ENCODE results near the gene PNLIPRP3. TPM values are rescaled to one million over a fixed set of nuclear protein-coding genes. Genes with fewer than 3 reads are reported as not detected.

PNLIPRP3 gene
- polyA plus RNA-seq, 1 of the 3 experiments (the other 2 are of a cell fraction), result not detected

DNA sequence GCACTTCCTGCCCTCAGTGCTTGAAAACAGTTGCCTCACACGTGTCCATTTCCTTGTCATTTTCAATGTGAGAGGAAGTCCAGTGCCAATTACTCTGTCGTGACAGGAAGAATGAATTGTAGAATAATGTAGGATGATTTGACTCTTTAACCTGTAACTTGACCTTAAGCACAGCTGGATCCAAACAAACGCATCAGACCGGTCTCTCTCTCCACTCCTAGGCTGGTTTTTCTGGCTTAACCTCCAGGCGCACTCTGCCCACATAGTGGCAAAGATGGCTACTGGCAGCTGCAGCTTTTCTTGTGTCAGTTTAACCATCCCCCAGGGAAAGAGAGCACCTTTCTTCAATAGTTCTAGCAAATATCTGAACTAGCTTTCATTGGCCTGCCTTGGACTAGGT lies 29.4 kb upstream of the PNLIPRP3 start:
- no peaks in the 10 kb centered on the region for H3K9me2 ChIP-seq
- TF ChIP-seq, protein P1, sequence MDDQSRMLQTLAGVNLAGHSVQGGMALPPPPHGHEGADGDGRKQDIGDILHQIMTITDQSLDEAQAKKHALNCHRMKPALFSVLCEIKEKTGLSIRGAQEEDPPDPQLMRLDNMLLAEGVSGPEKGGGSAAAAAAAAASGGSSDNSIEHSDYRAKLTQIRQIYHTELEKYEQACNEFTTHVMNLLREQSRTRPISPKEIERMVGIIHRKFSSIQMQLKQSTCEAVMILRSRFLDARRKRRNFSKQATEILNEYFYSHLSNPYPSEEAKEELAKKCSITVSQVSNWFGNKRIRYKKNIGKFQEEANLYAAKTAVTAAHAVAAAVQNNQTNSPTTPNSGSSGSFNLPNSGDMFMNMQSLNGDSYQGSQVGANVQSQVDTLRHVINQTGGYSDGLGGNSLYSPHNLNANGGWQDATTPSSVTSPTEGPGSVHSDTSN (IDR thresholded peaks at IDR 0.05), result no peak
- no peak overlapping the region for H3K4me3 ChIP-seq (ENCODE audit: low read depth in 2 of 2, low read length in 1 of 2)
- no peaks in the 10 kb centered on the region for H3K79me2 ChIP-seq (ENCODE audit: insufficient read depth)
- H3K36me3 ChIP-seq (replicated peaks in 1 of 2; ENCODE audit: control insufficient read depth in 1 of 2, insufficient read depth in 2 of 2, low read length in 1 of 2), result no peaks in the 10 kb centered on the region
- H3K27me3 ChIP-seq (ENCODE audit: insufficient read depth), result no peaks in the 10 kb centered on the region
- H3K27ac ChIP-seq (ENCODE audit: low read depth in 2 of 2, low read length in 1 of 2), result no peak overlapping the region
- WGBS (ENCODE audit: low lambda C conversion rate), result 63% methylated on average over 5 of the region's 5 CpGs
- DNase-seq, result no peak
- CTCF ChIA-PET, result interaction anchor here (0.7 to 1.1 kb wide), 3 partner anchors 12 to 92 kb away, joined by 3 read pairs; no protein-coding TSS in a partner anchor
- POLR2A ChIA-PET, result no interaction called here
- no peaks in the 10 kb centered on the region for H4K20me1 ChIP-seq (ENCODE audit: insufficient read depth)
- H2AFZ ChIP-seq (ENCODE audit: low read depth), result no peak overlapping the region
- no peaks in the 10 kb centered on the region for H3K9me3 ChIP-seq
- no peaks in the 10 kb centered on the region for H3K4me1 ChIP-seq (ENCODE audit: control insufficient read depth in 1 of 2, insufficient read depth in 2 of 2, low read depth in 1 of 2, low read length in 1 of 2)
- no peak overlapping the region for H3K9ac ChIP-seq
- H3K4me2 ChIP-seq, result no peak overlapping the region
- no peaks in the 10 kb centered on the region for H3F3A ChIP-seq (replicated peaks; ENCODE audit: insufficient read depth)

DNA sequence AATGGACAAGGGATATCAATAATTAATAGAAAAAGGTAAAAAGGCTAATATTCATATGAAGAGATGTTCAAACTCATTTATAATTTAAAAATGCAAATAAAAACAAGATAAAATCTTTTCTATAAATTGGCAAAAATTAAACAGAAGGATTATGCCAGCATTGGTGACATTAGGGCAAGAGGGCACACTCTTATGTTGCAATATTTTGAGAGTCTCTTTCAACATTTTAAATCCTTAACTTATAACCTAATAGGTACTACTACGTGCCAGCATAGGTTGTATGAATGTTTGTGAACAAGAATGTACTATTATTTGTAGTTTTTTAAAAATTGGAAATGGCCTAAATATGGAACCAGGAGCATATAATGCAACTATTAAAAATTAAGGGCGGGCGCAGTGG lies 24.8 kb upstream of the PNLIPRP3 start:
- POLR2A ChIA-PET, result no interaction called here
- 52% methylated on average over 3 of the region's 3 CpGs for WGBS (ENCODE audit: low lambda C conversion rate)
- CTCF ChIA-PET, result no interaction called here

More for the DNA sequence above, 24.8 kb upstream of the PNLIPRP3 start:
- Histone ChIP-seq H3K9me2 (no peaks in the 10 kb centered on the region), H3K9ac (no peak overlapping the region), H3K9me3 (no peaks in the 10 kb centered on the region), H2AFZ (ENCODE audit: low read depth) (no peak overlapping the region), H4K20me1 (ENCODE audit: insufficient read depth) (no peaks in the 10 kb centered on the region), H3K27me3 (ENCODE audit: insufficient read depth) (no peaks in the 10 kb centered on the region), H3K79me2 (ENCODE audit: insufficient read depth) (no peaks in the 10 kb centered on the region), H3K4me1 (ENCODE audit: control insufficient read depth in 1 of 2, insufficient read depth in 2 of 2, low read depth in 1 of 2, low read length in 1 of 2) (no peaks in the 10 kb centered on the region), H3K4me2 (no peak overlapping the region), H3K36me3 (replicated peaks in 1 of 2; ENCODE audit: control insufficient read depth in 1 of 2, insufficient read depth in 2 of 2, low read length in 1 of 2) (no peaks in the 10 kb centered on the region), H3K4me3 (ENCODE audit: low read depth in 2 of 2, low read length in 1 of 2) (no peak overlapping the region), H3K27ac (ENCODE audit: low read depth in 2 of 2, low read length in 1 of 2) (no peak overlapping the region), H3F3A (replicated peaks; ENCODE audit: insufficient read depth) (no peaks in the 10 kb centered on the region)
- TF ChIP-seq RXRA (IDR thresholded peaks at IDR 0.05; ENCODE audit: borderline replicate concordance, low read depth) (no peak), FOXJ3 (CRISPR knock-in tag; IDR thresholded peaks at IDR 0.05) (no peak), JUND (IDR thresholded peaks at IDR 0.05) (no peak), TAF1 (IDR thresholded peaks at IDR 0.05; ENCODE audit: borderline replicate concordance, low read depth, low read length) (no peak), NRF1 (IDR thresholded peaks at IDR 0.05; ENCODE audit: low read depth, low read length) (no peak), CHD2 (IDR thresholded peaks at IDR 0.05; ENCODE audit: low read length, partially characterized antibody) (no peak)
- TF ChIP-seq, protein P2, sequence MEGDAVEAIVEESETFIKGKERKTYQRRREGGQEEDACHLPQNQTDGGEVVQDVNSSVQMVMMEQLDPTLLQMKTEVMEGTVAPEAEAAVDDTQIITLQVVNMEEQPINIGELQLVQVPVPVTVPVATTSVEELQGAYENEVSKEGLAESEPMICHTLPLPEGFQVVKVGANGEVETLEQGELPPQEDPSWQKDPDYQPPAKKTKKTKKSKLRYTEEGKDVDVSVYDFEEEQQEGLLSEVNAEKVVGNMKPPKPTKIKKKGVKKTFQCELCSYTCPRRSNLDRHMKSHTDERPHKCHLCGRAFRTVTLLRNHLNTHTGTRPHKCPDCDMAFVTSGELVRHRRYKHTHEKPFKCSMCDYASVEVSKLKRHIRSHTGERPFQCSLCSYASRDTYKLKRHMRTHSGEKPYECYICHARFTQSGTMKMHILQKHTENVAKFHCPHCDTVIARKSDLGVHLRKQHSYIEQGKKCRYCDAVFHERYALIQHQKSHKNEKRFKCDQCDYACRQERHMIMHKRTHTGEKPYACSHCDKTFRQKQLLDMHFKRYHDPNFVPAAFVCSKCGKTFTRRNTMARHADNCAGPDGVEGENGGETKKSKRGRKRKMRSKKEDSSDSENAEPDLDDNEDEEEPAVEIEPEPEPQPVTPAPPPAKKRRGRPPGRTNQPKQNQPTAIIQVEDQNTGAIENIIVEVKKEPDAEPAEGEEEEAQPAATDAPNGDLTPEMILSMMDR (IDR thresholded peaks at IDR 0.05), result no peak
- TF ChIP-seq, protein P3, sequence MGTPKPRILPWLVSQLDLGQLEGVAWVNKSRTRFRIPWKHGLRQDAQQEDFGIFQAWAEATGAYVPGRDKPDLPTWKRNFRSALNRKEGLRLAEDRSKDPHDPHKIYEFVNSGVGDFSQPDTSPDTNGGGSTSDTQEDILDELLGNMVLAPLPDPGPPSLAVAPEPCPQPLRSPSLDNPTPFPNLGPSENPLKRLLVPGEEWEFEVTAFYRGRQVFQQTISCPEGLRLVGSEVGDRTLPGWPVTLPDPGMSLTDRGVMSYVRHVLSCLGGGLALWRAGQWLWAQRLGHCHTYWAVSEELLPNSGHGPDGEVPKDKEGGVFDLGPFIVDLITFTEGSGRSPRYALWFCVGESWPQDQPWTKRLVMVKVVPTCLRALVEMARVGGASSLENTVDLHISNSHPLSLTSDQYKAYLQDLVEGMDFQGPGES (IDR thresholded peaks at IDR 0.05; ENCODE audit: low read depth, low read length), result no peak
- TF ChIP-seq, protein P1 (IDR thresholded peaks at IDR 0.05), result no peak
- TF ChIP-seq, protein P4, sequence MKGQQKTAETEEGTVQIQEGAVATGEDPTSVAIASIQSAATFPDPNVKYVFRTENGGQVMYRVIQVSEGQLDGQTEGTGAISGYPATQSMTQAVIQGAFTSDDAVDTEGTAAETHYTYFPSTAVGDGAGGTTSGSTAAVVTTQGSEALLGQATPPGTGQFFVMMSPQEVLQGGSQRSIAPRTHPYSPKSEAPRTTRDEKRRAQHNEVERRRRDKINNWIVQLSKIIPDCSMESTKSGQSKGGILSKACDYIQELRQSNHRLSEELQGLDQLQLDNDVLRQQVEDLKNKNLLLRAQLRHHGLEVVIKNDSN (IDR thresholded peaks at IDR 0.05; ENCODE audit: borderline replicate concordance, low read depth), result no peak
- TF ChIP-seq, protein P5, sequence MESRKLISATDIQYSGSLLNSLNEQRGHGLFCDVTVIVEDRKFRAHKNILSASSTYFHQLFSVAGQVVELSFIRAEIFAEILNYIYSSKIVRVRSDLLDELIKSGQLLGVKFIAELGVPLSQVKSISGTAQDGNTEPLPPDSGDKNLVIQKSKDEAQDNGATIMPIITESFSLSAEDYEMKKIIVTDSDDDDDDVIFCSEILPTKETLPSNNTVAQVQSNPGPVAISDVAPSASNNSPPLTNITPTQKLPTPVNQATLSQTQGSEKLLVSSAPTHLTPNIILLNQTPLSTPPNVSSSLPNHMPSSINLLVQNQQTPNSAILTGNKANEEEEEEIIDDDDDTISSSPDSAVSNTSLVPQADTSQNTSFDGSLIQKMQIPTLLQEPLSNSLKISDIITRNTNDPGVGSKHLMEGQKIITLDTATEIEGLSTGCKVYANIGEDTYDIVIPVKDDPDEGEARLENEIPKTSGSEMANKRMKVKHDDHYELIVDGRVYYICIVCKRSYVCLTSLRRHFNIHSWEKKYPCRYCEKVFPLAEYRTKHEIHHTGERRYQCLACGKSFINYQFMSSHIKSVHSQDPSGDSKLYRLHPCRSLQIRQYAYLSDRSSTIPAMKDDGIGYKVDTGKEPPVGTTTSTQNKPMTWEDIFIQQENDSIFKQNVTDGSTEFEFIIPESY (IDR thresholded peaks at IDR 0.05; ENCODE audit: borderline replicate concordance, low read depth), result no peak
- no peak for DNase-seq
